Stimulated activated CD8-positive, alpha-beta memory T cell treated with anti-CD3 and anti-CD28 coated beads, Interleukin-2, amount 100 ng/mL, for 48 hours (primary cell): ENCODE results near the gene LPP.

Source experiments
- DNase-seq, 2 donors: peaks; one replicate each; pipeline ENCODE4 v3.0.0-alpha.2; 2020; ENCODE audit warnings: low read depth in 2 of 2

Gene LPP

GRCh38 chr3:188782613-188783124 is 628.7 kb downstream of the LPP start:
- DNase-seq = no peak

- no peak for DNase-seq
Measured at GRCh38 chr3:188786424-188786823, 632.5 kb downstream of the LPP start.

- DNase-seq = peak; percentile 52 to 58
Measured at GRCh38 chr3:188788621-188789081, 634.7 kb downstream of the LPP start.

GRCh38 chr3:188789251-188789650 is 635.3 kb downstream of the LPP start:
- no peak for DNase-seq

- DNase-seq = no peak
Measured at GRCh38 chr3:188791311-188791710, 637.4 kb downstream of the LPP start.

GRCh38 chr3:188792793-188793192 is 638.8 kb downstream of the LPP start:
- no peak for DNase-seq

GRCh38 chr3:188796122-188796631 is 642.2 kb downstream of the LPP start:
- DNase-seq = no peak

- DNase-seq = no peak
Measured at GRCh38 chr3:188797045-188797444, 643.1 kb downstream of the LPP start.

- DNase-seq = no peak
Measured at GRCh38 chr3:188798556-188799145, 644.7 kb downstream of the LPP start.

- DNase-seq = no peak
Measured at GRCh38 chr3:188801393-188801792, 647.4 kb downstream of the LPP start.

- no peak for DNase-seq
Measured at GRCh38 chr3:188802645-188803044, 648.7 kb downstream of the LPP start.

- no peak for DNase-seq
Measured at GRCh38 chr3:188807006-188807405, 653.0 kb downstream of the LPP start.

GRCh38 chr3:188812198-188812597 is 658.2 kb downstream of the LPP start:
- no peak for DNase-seq

GRCh38 chr3:188814581-188814980 is 660.6 kb downstream of the LPP start:
- DNase-seq = no peak

GRCh38 chr3:188817103-188817934 is 663.4 kb downstream of the LPP start:
- no peak for DNase-seq

- no peak for DNase-seq
Measured at GRCh38 chr3:188817935-188818269, 663.9 kb downstream of the LPP start.

- no peak for DNase-seq
Measured at GRCh38 chr3:188818282-188818681, 664.3 kb downstream of the LPP start.

- DNase-seq = no peak
Measured at GRCh38 chr3:188819939-188820338, 666.0 kb downstream of the LPP start.

GRCh38 chr3:188822004-188822403 is 668.0 kb downstream of the LPP start:
- no peak for DNase-seq

- no peak for DNase-seq
Measured at GRCh38 chr3:188822411-188822810, 668.5 kb downstream of the LPP start.

GRCh38 chr3:188824566-188824965 is 670.6 kb downstream of the LPP start:
- no peak for DNase-seq

- DNase-seq = no peak
Measured at GRCh38 chr3:188825901-188826300, 671.9 kb downstream of the LPP start.

GRCh38 chr3:188826574-188826973 is 672.6 kb downstream of the LPP start:
- no peak for DNase-seq
